Heart left ventricle (tissue), 13 donors: ENCODE results near the gene CHERP.
"Not testable (repeated sequence)": the region's sequence is repeated elsewhere in the genome, so short reads cannot be mapped to it uniquely, and the experiment has no call there.

Experiments used
- POLR2A ChIP-seq, 2 donors: fragments of 450-650 bp; IDR thresholded peaks; one replicate each; pipeline ENCODE4 v1.6.1; 2017; ENCODE audit warnings: antibody characterized with exemption in 2 of 2, mild to moderate bottlenecking in 2 of 2, moderate library complexity in 2 of 2
- TF ChIP-seq, protein P1 (sequence below), 12 donors: fragments of 200-600 bp; sonication (generic) in 4 of 12; IDR thresholded peaks; one replicate each; pipeline versions ENCODE4 v1.5.0 to v1.8.0; 2018 to 2022; ENCODE audit warnings: antibody characterized with exemption in 12 of 12, mild to moderate bottlenecking in 5 of 12
- donor health status: ischemic (EF 13 %, LVEDD 7.1; RV severe dilation, severe dysfunction).
- donor health status: DM: no; HTN: yes; CAD: no.
- donor health status: DM: no; HTN: no; CAD: no.
- donor health status: ischemic (EF 25% LVEDD 6.9; RV normal size, moderate dysfunction).
- donor health status: ischemic (EF 25% LVEDD 5.7; RV mildly dilated, moderate dysfunction).
- donor health status: ischemic (EF 35%, LVEDD 5.7; RV mildly dilated, moderate dysfunction).
- donor health status: nonischemic (EF 11% LVEDD 7.7; RV severe dilation, severe dysfunction).
- donor health status: DM: yes; HTN: yes; CAD: no.
- donor health status: PGD.
- donor health status: ischemic (EF 29% LVEDD 5.4; RV normal size, mild dysfunction).
- donor health status: nonischemic (EF 23%, LVEDD 6.1; RV moderate dilation, normal function).

DNA sequence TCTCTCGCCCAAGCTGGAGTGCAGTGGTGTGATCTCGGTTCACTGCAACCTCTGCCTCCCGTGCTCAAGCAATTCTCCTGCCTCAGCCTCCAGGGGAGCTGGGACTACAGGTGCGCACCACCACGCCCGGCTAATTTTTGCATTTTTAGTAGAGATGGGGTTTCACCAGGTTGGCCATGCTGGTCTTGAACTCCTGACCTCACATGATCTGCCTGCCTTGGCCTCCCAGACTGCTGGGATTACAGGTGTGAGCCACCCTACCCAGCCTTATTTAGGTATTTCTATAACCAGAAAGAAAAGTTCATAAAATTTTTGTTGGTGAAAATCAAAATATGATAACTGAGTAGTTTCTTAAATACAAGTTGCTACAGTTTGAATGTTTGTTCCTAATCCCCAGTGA lies 1.5 kb upstream of the CHERP start:
- TF ChIP-seq, protein P1, sequence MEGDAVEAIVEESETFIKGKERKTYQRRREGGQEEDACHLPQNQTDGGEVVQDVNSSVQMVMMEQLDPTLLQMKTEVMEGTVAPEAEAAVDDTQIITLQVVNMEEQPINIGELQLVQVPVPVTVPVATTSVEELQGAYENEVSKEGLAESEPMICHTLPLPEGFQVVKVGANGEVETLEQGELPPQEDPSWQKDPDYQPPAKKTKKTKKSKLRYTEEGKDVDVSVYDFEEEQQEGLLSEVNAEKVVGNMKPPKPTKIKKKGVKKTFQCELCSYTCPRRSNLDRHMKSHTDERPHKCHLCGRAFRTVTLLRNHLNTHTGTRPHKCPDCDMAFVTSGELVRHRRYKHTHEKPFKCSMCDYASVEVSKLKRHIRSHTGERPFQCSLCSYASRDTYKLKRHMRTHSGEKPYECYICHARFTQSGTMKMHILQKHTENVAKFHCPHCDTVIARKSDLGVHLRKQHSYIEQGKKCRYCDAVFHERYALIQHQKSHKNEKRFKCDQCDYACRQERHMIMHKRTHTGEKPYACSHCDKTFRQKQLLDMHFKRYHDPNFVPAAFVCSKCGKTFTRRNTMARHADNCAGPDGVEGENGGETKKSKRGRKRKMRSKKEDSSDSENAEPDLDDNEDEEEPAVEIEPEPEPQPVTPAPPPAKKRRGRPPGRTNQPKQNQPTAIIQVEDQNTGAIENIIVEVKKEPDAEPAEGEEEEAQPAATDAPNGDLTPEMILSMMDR (IDR thresholded peaks at IDR 0.05): not testable (repeated sequence)
- not testable (repeated sequence) for TF ChIP-seq POLR2A (IDR thresholded peaks at IDR 0.05)
